HG03175 (cell line): ENCODE measurements around the gene PRR29.
"Not testable (repeated sequence)": the region's sequence is repeated elsewhere in the genome, so short reads cannot be mapped to it uniquely, and the experiment has no call there.

Experiments
- ATAC-seq: cut with Tn5 transposase; IDR thresholded peaks from one replicate; pipeline ENCODE4 v1.9.1; 2021; ENCODE audit warnings: mild to moderate bottlenecking, moderate library complexity; ENCODE audit not compliant: unreplicated experiment

Gene PRR29

DNA sequence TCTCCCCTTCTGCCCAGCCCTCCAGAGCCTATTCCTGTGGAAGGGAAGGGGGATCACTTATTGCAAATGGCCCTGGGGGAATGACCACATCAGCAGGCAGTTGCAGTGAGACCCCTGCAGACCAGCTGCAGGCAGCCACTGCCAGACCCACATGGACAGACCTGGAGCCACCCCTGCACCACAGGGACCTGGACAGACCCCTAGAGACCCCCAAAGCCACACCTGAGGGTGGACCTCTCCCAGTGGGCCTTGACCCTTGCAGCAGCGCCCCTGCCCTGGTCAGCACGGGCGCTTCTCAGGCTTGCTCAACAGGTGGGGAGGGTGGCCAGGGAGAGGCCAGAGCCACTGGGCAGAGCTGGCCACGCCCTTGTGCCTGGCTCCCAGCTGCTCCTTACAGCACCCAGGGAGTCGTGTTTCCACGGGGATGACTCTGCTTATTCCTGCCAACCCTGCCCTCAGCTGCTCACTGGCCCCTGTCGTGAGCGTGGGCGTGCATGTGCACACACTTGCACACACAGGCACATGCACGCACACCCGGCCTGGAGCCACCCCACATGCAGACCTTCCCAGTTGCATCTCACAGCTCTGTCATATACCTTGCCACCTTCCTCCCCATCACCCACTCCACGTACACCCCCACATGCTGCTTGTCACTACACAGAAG, 24.1 kb upstream of the PRR29 start:
- no peak for ATAC-seq

DNA sequence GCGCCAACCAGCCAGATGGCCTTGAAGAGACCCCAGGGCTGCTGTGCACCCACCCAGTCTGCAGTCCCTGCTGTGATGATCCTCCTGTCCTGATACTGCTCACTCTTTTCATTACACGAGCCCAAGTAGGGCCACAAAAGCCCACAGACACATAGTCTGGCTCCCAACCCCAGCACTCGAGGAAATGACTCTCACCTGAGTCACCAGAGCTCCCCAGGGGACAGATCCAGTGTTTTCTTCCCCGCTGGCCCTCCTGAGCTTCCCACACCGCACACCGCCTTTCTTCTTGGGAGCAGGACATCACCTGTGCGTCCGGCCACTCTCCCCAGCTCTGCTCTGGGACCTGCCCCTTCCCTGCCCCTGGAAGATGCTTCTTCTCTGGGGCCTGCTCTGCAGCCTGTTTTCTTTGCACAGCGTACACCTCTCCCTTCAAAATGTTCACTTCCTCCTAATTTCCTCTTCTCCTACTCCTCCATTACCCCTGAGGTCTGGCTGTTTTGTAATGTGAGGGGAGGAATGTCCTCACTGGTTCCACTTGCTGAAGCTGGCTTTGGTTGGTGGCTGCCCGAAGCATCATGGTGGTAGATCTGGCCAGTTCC, 23.5 kb upstream of the PRR29 start:
- ATAC-seq = no peak

DNA sequence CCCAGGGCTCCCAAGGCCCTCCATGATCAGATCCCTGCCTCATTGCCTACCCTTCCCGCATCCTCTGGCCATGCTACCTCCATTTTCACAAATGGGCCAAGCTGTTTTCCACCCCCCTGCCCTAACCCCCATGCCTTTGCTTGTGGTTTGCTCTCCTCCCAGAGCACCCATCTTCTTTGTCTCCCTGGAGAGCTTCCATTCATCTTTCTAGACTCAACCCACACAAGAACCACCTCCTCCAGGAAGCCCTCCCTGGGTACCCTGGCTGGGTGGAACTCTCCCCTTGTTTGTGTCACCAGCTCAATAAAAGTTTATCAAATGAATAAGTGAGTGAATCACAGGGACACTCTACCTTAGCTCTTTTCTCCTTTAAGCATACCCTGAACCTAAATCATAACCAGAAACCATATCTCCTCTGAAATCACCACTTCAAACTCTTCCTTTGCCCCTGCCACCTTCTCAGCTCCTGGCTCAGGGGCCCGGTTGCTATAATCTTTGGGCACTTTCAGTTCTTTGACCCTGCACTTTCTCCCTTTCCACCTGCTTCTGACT, 22.5 kb upstream of the PRR29 start:
- no peak for ATAC-seq

GRCh38 chr17:63976702-63977101, 21.4 kb upstream of the PRR29 start:
- no peak for ATAC-seq

- no peak for ATAC-seq
Observed at GRCh38 chr17:63978272-63979200, 19.6 kb upstream of the PRR29 start.

GRCh38 chr17:63982641-63983040, 15.5 kb upstream of the PRR29 start:
- not testable (repeated sequence) for ATAC-seq

DNA sequence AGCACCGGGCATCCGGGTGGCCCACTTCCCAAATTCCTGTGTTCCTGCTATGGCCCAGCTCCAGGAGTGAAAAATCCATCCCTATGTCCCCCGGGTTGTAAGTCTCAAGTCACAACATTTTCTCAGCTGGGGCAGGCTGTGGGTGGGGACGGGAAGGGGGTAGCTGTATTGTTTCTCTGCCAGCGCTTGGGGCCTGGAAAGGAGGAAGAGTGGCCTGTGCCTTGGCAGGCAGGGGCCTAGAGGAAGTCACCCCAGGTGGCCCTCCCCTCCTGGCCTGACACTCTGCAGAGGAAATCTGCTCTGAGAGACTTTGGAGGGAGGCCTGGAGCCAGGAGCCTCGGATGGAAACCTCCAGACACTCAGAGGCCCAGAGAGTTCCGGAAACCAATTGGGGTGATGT, 14.8 kb upstream of the PRR29 start:
- ATAC-seq = no peak

DNA sequence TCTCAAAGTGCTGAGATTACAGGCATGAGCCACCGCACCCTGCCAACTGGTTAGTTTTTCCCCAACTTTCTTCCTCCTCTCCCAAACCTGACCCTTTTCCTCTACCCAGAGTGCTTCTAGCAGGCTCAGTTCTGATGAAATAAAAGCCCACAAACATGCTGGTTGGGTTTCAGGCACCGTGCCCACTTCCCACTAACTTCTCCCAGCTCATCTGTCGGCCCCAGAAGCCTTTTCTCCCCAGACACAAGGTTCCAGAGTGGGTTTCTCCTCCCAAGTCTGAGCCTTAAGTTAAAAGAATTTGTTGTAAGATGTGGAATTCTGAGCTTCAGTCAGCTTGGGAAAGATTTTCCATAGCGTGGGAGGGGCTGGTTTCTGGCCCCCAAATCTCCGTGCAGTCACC, 13.9 kb upstream of the PRR29 start:
- no peak for ATAC-seq

DNA sequence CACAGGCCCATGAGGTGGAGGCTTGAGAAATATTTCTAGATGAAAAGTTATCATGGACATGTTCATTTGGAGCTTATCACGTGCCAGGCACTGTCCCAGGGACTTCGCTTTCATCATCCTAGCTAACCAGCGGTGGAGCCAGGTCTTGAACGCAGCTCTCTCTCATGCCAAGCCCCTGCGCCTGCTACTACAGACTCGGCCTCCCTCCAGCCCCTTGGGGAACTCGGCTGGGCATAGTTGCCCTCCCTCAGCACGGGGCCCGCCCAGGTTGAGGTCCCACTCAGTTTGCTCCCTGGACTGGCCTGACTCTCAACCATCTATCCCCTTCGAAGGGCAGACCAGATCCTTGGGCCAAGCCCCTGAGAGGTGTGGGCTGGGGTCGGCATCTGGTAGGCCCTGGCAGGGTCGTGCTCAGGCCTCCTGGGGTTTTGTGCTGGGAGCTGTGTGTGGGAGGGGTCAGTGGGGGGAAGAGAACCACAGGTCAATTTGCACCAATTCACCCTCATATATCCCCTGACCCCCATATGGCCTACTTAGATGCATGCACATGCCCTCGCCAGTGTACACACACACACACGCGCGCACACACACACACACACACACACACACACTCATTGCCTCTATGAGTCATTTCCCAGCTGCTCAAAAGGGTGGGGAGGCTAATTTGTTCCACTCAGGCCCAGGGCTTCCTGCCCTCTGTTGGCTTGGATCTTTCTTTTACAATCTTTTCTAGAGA, 13.3 kb upstream of the PRR29 start:
- ATAC-seq = no peak

DNA sequence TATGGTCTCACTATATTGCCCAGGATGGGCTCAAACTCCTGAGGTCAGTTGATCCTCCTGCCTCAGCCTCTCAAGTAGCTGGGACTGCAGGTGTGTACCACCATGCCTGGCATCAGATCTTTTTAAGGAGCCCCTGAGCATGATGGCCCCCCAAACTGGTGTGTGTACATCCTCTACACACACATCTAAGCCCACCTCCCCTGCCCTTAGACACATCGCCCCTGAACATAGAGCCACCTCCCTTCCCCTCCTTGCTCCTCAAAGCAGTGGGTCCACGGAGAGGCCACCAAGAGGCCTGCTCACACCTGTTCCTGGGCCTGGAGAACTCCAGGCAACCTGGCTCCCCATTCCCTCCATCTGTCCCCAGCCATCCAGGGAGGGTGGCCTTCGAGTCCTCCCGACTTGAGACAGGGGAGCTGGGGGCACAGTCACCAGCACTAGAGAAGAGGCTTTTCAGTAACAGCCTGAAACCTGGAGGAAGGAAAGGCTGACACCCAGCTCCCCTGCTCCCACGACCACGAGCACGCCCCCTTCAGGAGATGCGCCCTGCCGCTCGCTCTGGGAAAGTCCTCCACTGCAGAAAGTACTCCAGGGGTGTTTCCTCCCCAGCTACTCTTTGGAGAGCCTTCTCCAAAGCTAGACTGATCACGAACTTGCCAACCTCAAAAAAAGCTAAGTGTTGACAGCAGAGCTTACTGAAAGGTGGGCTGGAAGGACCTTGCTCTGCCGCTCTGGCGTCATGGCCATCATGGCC, 12.6 kb upstream of the PRR29 start:
- ATAC-seq = no peak

DNA sequence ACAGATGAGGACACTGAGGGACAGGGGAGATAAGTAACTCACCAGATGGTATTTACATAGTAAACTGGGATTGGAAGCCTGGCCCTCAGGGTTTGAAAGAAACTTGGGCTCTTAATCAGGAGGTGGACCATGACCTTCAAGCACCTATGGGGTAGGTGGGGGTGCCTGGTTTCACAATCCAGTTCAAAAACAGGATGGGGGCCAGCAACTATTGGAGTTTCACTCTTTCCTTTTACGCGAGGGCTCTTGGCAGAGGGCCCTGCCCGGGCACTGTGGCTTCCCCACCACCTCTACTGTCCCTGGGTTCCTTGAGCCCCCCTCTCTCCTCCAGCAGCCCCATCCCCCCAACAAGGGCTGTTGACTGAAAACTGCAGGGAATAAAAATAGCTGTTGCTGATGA, 11.3 kb upstream of the PRR29 start:
- no peak for ATAC-seq

DNA sequence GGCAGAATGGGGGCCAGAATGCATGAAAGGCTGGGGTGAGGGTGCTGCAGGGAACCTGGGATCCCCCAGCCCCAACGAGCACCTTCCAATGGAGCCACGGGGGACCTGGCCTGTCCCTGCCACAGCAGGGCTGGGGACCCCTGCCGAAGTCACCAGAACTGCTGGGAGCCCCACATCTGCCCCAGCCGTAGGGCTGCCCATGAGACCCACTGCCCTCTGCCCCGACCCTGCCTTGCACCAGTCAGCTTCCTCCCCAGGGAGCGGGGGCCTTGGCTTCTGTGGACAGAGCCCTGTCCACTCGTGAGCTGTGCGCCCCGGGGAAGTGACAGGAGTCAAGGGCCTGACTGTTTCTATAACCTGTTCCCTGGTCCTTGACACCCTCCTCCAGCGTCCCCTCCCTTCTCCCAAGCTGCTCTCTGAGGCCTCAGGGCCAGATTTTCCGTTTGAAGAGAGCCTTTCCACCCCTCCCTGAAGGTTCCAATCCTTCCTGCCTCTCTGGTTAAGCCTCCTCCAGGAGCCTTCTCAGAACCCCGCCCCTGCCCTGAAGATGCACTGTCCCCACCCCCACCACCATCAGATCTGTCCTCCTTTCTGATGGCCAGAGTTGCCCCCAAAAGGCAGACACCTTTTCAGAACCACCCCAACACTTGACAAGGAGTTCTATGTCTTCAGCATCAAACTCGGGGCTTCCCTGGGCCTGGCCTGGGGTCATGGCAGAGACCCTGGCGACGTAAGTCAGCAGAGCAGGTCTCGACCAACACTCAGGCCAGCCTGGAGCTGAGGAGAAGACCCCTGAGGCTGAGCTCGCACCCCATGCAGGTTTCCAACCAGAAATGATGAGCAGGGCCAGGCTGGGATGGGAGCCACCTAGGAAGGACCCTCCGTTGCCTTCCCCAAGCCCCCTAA, 10.7 kb upstream of the PRR29 start:
- no peak for ATAC-seq

GRCh38 chr17:63988127-63988478, 10.0 kb upstream of the PRR29 start:
- ATAC-seq = no peak

- ATAC-seq = no peak
Observed at GRCh38 chr17:63988741-63989621, 9.2 kb upstream of the PRR29 start.

DNA sequence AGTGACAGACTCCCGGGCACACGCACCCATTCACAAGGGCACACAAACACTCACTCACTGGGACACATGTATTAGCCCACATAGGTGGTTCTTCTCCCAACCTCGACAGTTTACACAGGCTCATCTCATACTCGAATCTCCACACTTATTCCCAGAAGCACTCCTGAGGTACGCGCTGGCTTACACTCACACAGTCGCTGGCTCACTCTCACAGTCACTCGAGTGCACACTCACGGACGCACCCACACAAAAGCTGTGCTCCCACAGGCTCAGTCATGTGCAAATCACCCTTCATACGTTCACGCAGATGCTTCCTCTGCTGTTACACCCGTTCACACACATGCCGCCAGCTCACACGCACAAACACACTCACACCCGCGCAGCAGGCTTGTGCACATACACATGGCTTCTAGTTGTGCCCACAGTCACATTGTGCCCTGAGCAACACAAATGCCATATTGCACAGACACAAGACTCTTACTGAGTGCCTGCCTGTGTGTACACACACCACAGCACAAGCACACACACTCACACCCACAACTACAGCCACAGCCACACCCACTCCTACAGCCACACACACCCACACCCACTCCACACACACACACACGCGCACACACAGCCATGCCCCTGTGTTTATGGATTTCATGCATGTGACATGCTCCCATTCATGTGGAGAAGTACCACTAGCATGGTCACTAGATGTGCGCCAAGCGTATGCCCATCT, 8.4 kb upstream of the PRR29 start:
- ATAC-seq = no peak

DNA sequence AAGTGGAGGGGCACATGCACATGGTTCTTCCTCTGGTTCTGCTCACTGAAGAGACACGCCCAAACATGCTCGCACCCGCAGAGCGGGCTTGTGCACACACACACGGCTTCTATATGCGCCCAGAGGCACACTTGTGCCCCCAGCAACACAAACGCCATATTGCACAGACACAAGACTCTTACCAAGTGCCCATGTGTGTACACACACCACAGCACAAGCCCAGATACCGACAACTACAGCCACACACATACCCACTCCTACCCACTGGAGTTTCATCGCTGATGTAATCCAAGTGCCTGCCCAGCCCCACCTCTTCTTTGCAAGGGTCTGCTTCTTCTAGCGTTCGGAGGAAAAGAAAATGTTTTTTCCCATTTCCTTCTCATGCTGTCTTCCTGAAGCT, 6.5 kb upstream of the PRR29 start:
- no peak for ATAC-seq

DNA sequence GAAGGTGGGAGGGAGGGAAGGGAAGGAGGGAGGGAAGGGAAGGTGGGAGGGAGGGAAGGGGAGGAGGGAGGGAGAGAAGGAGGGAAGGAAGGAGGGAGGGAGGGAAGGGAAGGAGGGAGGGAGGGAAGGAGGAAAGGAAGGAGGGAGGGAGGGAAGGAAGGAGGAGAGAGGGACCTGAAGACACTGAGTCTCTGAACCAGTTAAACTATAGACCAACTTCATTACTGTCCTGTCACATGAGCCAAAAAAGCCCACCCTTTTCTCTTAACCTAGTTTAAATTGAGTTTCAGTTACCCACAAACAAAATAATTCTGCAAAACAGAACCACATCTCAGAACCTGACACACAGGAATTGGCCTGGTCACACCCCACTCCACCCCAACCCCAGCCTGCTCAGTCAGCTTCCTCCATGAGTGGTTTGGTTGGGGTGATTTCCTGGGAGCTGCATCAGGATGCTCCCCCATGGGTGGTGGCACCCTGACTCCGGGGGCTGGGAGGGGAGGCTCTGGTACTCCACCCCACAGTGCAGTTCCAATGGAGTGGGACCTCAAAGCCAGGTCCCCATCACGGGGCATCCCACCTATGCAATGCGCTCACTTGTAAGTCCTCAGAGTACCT, 4.7 kb upstream of the PRR29 start:
- no peak for ATAC-seq
